ENCODE data around the gene SCP2. TPM values are rescaled to one million over a fixed set of nuclear protein-coding genes. Genes with fewer than 3 reads are reported as not detected.
"Not testable (repeated sequence)": the region's sequence is repeated elsewhere in the genome, so short reads cannot be mapped to it uniquely, and the experiment has no call there.

SCP2 gene
- total RNA-seq, 1 donor from 2014 or later, result 92.8 TPM

- DNase-seq, result peak; percentile 80
These were observed 9.9 kb upstream of the SCP2 start for GRCh38 chr1:52917156-52917555.

- no peak for DNase-seq
These were observed 9.5 kb upstream of the SCP2 start for GRCh38 chr1:52917581-52917980.

- no peak for DNase-seq
These were observed 8.9 kb upstream of the SCP2 start for GRCh38 chr1:52918201-52918600.

- DNase-seq, result no peak
These were observed 7.9 kb upstream of the SCP2 start for GRCh38 chr1:52919051-52919722.

- DNase-seq, result no peak
These were observed 7.2 kb upstream of the SCP2 start for GRCh38 chr1:52919723-52920483.

- peak; percentile 13 for DNase-seq
These were observed 6.2 kb upstream of the SCP2 start for GRCh38 chr1:52920791-52921291.

GRCh38 chr1:52925571-52926005 lies 1.5 kb upstream of the SCP2 start:
- DNase-seq, result no peak

GRCh38 chr1:52926864-52927211 lies 238 bp upstream of the SCP2 start:
- DNase-seq, result no peak

GRCh38 chr1:52928015-52928404 lies 934 bp downstream of the SCP2 start:
- no peak for DNase-seq

- no peak for DNase-seq
These were observed 1.9 kb downstream of the SCP2 start for GRCh38 chr1:52929019-52929418.

GRCh38 chr1:52937433-52938182 lies 10.5 kb downstream of the SCP2 start:
- DNase-seq, result no peak

GRCh38 chr1:52938183-52938451 lies 11.0 kb downstream of the SCP2 start:
- DNase-seq, result no peak

- no peak for DNase-seq
These were observed 16.9 kb downstream of the SCP2 start for GRCh38 chr1:52943876-52944416.

- DNase-seq, result no peak
These were observed 17.5 kb downstream of the SCP2 start for GRCh38 chr1:52944566-52944965.

GRCh38 chr1:52947490-52947889 lies 20.4 kb downstream of the SCP2 start:
- DNase-seq, result no peak

GRCh38 chr1:52949602-52950001 lies 22.5 kb downstream of the SCP2 start:
- DNase-seq, result not testable (repeated sequence)

- no peak for DNase-seq
These were observed 25.0 kb downstream of the SCP2 start for GRCh38 chr1:52952112-52952511.

- peak; percentile 65 for DNase-seq
These were observed 28.3 kb downstream of the SCP2 start for GRCh38 chr1:52955129-52955970.

GRCh38 chr1:52963101-52963500 lies 36.0 kb downstream of the SCP2 start:
- no peak for DNase-seq

GRCh38 chr1:52967666-52968065 lies 40.6 kb downstream of the SCP2 start:
- DNase-seq, result no peak

GRCh38 chr1:52969234-52969633 lies 42.2 kb downstream of the SCP2 start:
- not testable (repeated sequence) for DNase-seq

GRCh38 chr1:52970149-52970548 lies 43.1 kb downstream of the SCP2 start:
- DNase-seq, result peak; percentile 10

All from tongue (tissue), 2 donors.